HuH-7.5 (cell line): ENCODE data around the gene RIPOR1.
"Not testable (repeated sequence)": the region's sequence is repeated elsewhere in the genome, so short reads cannot be mapped to it uniquely, and the experiment has no call there.

Experiments
- DNase-seq: peaks from one replicate; pipeline ENCODE4 v3.0.0; 2011; ENCODE audit warnings: low spot score

Gene RIPOR1

GRCh38 chr16:67517661-67518423 lies 10.8 kb upstream of the RIPOR1 start:
- no peak for DNase-seq

DNA sequence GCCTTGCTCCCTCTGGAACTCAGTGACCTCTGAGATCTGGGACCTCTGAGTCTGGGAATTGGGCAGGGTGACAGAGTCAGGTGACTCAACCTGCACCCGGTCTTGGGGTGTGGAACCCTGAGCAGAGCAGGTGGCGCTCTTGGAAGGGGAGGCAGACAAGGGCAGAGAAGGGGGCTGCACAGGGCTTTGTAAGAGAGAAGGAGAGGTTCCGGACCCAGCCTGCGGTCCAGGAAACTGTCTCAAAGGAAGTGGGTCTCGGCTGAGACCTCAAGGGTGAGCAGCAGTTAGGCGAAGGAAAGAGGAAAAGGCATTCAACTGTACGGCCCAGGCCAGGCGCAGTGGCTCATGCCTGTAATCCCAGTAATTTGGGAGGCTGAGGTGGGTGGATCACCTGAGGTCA lies 10.0 kb upstream of the RIPOR1 start:
- no peak for DNase-seq

GRCh38 chr16:67519242-67519641 lies 9.4 kb upstream of the RIPOR1 start:
- DNase-seq = no peak

GRCh38 chr16:67521095-67521804 lies 7.4 kb upstream of the RIPOR1 start:
- DNase-seq = peak; percentile 92

DNA sequence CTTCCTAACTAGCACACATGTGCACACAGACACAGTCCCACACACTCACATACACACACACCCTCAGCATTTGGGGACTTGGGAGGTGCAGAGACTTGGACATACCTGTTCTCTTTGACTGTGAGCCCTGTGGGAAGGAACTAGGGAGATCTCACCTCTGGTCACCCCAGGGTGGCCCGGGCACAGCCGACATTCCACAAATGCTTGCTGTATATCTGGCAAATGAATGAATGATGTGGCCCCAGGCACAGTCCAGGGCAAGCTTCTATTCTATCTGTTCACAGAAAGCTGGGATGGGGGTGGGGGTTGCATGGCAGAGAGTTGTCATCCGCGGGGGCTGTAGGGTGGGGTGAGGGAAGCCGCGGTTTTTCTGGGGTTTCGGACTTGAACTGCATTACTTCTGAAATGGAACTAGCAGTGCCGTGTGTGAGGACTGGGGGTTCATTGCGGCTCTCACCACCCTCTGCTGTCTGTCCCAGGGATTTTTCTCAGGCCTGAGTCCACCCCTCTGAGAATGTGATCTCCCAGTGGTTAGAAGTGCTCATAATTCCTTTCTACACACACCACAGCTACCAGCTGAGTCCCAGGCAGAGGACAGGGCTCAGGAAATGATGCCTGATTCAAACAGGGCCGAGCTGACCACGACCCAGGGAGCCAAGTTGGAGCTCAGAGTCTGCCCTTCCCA lies 3.3 kb upstream of the RIPOR1 start:
- no peak for DNase-seq

DNA sequence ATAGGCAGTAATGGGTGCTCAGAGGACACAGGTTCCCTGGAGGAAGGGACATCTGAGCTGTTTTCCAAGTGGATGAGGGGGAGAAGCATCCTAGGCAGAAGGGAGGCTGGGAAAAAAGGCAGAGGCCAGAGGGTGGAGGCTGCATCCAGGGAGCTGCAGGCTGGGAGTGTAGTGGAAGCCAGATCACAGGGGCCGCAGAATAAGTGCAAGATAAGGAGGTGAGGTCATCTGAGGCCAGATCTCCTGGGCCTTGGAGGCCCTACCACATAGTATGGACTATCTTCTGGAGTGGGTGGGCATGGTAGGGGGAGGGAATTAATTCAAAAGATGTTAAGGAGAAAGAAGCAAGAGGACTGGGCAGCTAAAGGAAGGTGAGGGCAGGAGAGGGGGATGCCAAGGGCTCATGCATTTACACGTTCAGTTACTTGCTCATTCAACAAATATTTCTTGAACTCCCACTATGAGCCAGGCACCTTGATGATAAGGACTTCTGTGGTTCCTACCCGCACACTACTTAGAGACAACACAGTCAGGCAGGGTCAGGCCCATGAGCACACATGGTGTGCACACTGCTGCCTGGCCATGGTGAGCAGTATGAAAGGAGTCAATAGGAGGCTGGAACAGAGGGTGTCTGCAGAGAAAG lies 2.4 kb upstream of the RIPOR1 start:
- DNase-seq = no peak

- peak; percentile 64 for DNase-seq
These were observed 397 bp downstream of the RIPOR1 start for GRCh38 chr16:67528870-67529581.

DNA sequence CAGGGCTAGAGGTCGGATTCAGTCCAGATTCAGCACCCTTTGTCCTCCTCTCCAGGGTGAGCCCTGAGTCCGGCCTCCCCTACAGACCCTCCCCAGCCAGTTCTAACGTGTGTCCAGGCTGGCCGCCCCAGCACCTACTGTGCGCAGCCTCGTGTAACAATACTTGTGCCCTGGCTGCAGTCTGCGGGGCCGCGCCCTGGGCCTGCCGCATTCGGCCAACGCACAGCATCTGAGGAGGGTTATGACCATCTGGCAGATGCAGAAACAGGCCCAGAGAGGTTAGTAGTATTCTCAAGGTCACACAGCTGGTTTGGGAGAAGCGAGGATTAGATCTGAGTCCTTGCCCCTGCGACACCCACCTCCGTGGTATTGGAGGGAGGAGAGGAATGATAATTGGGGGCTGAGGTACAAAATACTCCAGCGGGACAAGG lies 968 bp downstream of the RIPOR1 start:
- peak; percentile 39 for DNase-seq

DNA sequence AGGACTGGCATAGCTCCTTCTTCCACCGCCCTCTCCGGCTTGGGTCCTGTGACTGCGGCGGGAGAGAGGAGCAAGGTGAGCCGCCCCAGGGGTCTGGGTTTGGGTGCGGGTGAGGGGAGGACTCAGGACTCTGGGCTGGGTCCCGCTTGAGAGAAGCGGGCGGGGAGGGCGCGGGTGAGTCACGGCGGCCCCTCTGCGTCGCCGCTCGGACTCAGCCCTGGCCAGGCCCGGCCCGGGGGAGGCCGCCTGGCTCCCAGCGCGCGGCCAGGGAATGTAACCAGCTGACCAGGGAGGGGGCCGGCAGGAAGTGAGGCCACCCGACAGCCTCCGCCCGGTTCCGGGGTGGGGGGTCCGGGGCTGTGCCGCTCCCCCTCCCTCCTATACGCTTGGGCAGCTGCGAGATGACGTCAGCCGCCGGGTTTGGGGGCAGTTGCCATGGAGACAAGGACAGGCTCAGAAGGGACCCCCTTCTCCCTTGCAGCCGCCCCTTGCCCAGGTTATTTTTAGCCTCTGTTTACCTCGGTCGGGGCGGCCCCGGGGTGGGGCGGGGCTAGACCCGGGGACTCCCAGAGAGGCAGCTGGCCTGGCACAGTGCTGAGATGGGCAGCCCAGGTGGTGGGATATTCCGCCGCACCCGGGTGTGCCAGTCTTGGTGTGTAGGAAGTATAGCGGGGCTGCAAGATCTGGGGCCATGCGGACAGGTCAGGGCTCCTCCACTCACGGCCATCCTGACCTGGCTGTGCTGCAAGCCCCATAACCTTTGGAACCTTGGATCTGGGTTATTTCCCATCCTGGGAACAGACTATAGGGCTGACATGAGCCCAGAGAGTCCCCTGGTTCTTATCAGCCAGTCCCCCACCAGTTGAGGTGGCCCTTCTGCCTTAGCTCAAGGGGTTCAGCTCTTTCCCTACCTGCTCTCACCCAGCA lies 1.6 kb downstream of the RIPOR1 start:
- DNase-seq = peak; percentile 80

DNA sequence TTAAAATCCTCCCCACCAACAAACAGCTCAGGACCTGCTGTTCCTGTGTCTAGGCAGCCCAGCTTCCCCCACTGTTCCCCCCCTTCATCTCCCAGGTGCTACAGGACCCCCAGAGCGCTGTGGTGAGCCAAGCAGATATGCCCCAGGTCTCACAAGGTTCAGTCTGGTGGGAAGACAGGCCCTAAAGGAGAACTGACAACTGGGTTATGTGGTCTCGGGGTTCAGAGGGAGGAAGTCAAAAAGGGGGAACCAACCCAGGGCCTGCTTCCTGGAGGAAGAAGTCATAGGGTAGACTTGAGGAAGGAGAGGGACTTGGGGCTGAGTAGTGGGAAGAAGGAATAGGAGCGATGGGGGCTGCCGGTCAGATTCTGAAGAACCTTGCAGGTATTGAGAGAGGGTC lies 2.6 kb downstream of the RIPOR1 start:
- no peak for DNase-seq

DNA sequence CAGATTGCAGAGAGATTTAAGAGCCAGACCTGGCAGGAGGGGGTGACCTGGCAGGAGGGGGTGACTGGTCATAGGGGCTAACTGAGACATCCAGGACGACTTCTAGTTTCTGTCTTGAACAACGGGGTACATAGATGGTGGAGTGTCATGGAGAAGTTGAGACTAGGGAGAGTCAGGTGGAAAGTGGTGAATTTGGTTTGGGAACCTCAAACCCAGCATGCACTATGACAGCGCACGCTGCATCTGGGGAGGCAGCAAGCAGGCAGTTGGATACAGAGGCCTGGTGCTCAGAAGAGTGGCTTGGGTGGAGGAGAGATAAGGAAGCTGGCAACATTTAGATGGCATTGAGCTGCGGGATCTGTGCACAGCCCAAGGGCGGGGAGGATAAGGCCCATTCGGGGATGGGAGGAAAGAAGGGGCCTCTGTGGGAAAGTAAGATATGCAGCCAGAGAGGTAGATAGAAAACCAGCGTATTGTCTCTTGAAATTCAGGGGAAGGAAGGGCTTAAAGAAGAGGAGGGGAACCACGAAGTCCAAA lies 4.5 kb downstream of the RIPOR1 start:
- no peak for DNase-seq

GRCh38 chr16:67533987-67534386 lies 5.4 kb downstream of the RIPOR1 start:
- not testable (repeated sequence) for DNase-seq

DNA sequence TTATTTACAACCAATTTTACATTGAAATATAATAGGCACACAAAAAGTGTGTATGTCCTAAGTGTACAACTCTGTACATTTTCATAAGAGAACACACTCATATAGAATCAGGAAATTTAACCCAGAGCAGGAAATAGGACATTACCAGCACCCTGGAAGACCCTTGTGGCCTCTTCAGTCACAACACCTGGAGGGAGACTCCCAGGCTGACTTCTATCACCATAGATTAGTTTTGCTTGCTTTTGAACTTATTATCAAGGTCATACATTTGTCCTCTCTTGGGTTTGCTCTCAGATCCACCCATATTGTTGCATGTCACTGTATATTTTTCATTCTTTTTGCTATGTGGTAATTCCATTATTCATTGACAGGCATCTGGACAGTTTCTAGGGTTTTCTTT lies 5.8 kb downstream of the RIPOR1 start:
- peak; percentile 42 for DNase-seq

GRCh38 chr16:67535201-67535600 lies 6.6 kb downstream of the RIPOR1 start:
- DNase-seq = no peak

DNA sequence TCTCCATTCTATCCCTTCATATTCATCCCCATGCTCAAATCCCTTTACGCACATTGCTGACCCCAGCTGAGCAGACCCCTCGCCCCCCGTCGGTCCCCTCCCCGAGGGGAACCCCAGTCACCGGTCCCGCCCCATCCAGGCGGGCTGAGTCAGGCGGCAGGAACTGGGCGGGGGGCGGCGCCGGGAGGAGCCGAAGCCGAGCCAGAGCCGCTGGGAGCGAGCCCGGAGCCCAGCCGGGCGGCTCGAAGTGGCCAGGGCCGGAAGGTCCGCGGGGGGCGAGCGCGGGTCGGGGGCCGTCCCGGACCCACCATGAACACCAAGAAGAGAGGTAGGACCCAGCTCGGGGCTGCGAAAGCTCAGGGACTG lies 8.6 kb downstream of the RIPOR1 start:
- DNase-seq = peak; percentile 75

DNA sequence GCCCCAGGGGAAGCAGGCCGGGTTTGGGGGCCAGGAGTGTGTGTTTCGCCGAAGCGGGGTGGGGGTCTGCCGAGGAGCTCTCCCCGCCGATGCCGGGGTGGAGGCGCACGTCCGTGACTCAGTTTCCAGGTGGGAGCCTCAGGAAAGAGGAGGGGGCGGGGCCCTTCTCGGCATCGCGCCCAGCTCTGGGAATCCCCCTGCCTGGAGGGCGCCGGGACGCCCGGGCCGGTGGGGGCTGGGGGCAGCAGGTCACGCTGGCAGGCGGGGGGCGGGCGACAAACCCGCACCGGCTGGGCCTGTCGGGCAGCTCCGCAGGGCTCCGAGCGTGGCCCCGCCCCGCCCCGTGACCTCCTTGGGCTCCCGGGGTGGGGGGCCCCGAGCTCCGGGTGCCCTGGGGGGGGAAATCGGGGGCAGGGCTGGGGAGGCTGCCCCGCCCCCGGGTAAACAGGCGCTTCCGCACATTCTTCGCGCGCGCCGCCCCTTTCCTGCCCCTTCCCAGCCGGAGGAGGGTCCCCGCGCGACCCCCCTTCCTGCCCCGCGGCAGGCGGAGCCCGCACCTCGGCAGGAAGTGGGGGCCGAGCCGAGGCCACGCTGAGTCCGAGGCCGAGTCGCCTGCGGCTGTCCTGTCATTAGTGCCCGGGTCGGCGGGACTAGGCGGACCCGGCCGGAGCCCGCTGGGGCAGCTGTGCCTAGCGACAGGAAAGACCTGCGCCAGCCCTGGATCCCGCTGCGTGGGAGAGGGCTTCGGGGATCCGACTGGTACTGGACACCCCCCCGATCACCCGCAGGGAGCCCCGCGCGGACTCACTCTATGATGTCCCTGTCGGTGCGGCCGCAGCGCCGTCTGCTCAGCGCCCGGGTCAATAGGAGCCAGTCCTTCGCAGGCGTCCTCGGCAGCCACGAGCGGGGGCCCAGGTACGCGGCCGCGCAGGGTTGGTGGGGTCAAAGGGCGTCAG lies 9.3 kb downstream of the RIPOR1 start:
- peak; percentile 61 for DNase-seq

DNA sequence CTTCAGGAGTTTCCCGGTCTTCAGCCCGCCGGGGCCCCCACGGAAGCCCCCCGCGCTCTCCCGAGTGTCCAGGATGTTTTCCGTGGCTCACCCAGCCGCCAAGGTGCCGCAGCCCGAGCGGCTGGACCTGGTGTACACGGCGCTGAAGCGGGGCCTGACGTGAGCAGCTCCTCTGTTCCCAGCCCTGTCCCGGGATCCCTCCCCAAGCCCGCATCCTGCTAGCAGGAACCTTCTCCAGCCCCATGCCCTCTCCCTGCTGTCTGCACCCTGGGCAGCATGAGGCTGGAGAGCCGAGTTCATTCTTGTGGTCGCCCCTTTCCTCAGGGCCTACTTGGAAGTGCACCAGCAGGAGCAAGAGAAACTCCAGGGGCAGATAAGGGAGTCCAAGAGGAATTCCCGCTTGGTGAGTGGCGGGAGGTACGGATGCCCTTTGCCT lies 10.1 kb downstream of the RIPOR1 start:
- DNase-seq = peak; percentile 47

GRCh38 chr16:67539271-67539670 lies 10.6 kb downstream of the RIPOR1 start:
- no peak for DNase-seq
